GM19463 (cell line): ENCODE data around the gene PACSIN3.
A peak's percentile ranks its signal among the peaks of the same experiment; 100 is the strongest.
"Not testable (repeated sequence)": the region's sequence is repeated elsewhere in the genome, so short reads cannot be mapped to it uniquely, and the experiment has no call there.

Experiments
- ATAC-seq: cut with Tn5 transposase; IDR thresholded peaks from one replicate; pipeline ENCODE4 v1.9.1; 2021; ENCODE audit warnings: mild to moderate bottlenecking, moderate library complexity; ENCODE audit not compliant: unreplicated experiment

The PACSIN3 gene

GRCh38 chr11:47186076-47186699 lies at the start of gene PACSIN3:
TSS of gene PACSIN3 (minus strand) at chr11:47186434. CDS start at chr11:47182727, 3,707 bp downstream.
- ATAC-seq: peak; percentile 59

- ATAC-seq: no peak
Measured at GRCh38 chr11:47235163-47235562, 48.9 kb upstream of the PACSIN3 start.

GRCh38 chr11:47234669-47235100 lies 48.5 kb upstream of the PACSIN3 start:
- ATAC-seq: no peak

GRCh38 chr11:47233989-47234668 lies 47.9 kb upstream of the PACSIN3 start:
- ATAC-seq: no peak

- ATAC-seq: no peak
Measured at GRCh38 chr11:47233051-47233450, 46.8 kb upstream of the PACSIN3 start.

- no peak for ATAC-seq
Measured at GRCh38 chr11:47229161-47229560, 42.9 kb upstream of the PACSIN3 start.

- ATAC-seq: peak; percentile 68
Measured at GRCh38 chr11:47225552-47226400, 39.5 kb upstream of the PACSIN3 start.

- ATAC-seq: no peak
Measured at GRCh38 chr11:47222696-47223095, 36.5 kb upstream of the PACSIN3 start.

- ATAC-seq: no peak
Measured at GRCh38 chr11:47220401-47220821, 34.2 kb upstream of the PACSIN3 start.

- ATAC-seq: peak; percentile 32
Measured at GRCh38 chr11:47216121-47216798, 30.0 kb upstream of the PACSIN3 start.

GRCh38 chr11:47215366-47215910 lies 29.2 kb upstream of the PACSIN3 start:
- ATAC-seq: no peak

GRCh38 chr11:47213950-47214565 lies 27.8 kb upstream of the PACSIN3 start:
- peak; percentile 70 for ATAC-seq

- no peak for ATAC-seq
Measured at GRCh38 chr11:47212938-47213337, 26.7 kb upstream of the PACSIN3 start.

- ATAC-seq: no peak
Measured at GRCh38 chr11:47208628-47209027, 22.4 kb upstream of the PACSIN3 start.

- not testable (repeated sequence) for ATAC-seq
Measured at GRCh38 chr11:47208008-47208552, 21.8 kb upstream of the PACSIN3 start.

- no peak for ATAC-seq
Measured at GRCh38 chr11:47207459-47207858, 21.2 kb upstream of the PACSIN3 start.

- not testable (repeated sequence) for ATAC-seq
Measured at GRCh38 chr11:47206577-47206976, 20.3 kb upstream of the PACSIN3 start.

GRCh38 chr11:47204637-47204989 lies 18.4 kb upstream of the PACSIN3 start:
- no peak for ATAC-seq

GRCh38 chr11:47202576-47202975 lies 16.3 kb upstream of the PACSIN3 start:
- ATAC-seq: no peak

- ATAC-seq: no peak
Measured at GRCh38 chr11:47201015-47201414, 14.8 kb upstream of the PACSIN3 start.
